GM21825 (cell line): Measurements from ENCODE around the gene MIF4GD.
"Not testable (repeated sequence)": the region's sequence is repeated elsewhere in the genome, so short reads cannot be mapped to it uniquely, and the experiment has no call there.

ENCODE experiments used
- ATAC-seq: cut with Tn5 transposase; IDR thresholded peaks from one replicate; pipeline ENCODE4 v1.9.1; 2021; ENCODE audit warnings: mild to moderate bottlenecking, moderate library complexity; ENCODE audit not compliant: unreplicated experiment

Gene MIF4GD, protein sequence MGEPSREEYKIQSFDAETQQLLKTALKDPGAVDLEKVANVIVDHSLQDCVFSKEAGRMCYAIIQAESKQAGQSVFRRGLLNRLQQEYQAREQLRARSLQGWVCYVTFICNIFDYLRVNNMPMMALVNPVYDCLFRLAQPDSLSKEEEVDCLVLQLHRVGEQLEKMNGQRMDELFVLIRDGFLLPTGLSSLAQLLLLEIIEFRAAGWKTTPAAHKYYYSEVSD

DNA sequence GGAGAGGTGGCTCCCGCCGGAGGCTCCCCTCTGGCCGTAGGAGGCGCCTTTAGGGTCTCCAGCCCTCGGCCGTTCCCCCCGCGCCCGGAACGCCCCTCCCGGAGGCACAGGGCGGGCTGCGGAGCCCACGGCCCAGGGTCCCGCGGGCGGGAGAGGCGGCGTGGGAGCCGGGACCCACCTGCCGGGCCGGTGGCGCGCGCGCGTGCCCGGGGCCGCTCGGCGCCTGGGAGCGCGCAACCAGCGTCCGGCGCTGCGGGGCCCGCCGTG lies at the start of gene MIF4GD:
TSS of gene MIF4GD (minus strand) at position 266 of the 267 bp plus-strand sequence. CDS start 1,036 bp downstream, outside the sequence.
- peak; percentile 18 for ATAC-seq

DNA sequence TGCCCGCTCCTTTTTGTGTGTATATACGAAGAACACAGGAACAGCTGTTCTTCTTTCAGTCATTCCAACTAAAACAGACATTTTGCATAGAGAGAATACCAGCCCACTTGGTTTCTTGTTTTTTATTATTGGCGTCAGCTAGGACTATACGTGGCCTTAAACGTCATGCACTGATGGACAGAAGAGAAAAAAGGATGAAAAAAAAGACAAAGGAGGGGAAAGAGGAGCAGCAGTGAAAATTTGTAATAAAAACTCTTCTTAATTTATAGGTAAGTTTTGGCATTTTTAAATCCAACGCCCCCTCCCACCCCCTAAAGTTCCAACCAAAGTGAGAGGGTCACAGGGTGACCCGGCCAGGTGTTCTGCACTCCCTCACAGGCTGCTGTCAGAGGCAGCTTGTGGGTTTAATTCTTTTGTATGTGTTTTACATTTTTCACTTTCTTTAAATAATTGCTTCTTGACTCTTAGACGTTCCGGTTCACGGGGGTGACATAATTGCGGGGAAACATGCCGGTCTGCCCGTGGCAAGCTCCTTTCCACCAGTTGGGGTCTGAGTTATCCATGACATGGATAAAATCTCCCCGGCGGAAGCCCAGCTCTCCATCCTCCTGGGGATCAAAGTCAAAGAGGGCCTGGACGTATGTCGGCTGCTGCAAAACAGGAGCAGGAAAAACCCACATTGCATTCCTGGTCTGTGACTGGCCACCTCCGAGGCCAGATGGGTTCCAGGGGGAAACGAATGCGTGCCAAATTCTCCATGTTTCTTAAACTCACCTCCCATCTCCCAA lies 49.1 kb upstream of the MIF4GD start:
- ATAC-seq, result peak; percentile 50

DNA sequence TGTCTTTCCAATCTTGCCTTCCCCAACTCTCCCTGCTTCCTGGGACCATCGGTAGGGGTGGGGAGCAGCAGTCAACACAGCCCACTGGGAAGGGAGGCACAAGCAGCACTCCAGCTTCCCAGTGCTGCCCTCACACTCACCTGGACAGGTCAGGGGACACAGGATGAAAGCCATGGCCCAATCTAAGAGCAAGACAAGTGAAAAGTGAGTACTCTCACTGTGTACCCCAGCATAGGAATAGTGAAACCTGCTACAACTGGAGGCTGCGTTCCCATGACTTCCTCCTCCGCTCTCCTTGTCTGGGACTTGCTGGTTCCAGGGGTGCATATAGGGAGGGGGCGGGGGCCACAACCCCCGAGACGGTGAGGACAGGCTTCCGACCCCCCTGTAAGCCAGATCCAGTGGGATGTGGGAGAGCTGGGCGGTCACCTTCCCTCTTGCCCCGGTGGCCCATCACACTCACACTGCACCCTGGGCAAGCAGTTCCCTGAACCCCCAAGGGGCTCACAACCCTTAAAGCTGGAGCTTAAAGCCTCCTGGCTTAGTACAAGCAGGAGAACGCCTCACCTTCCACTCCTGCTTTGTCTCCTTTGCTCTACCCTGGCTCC lies 47.7 kb upstream of the MIF4GD start:
- no peak for ATAC-seq

DNA sequence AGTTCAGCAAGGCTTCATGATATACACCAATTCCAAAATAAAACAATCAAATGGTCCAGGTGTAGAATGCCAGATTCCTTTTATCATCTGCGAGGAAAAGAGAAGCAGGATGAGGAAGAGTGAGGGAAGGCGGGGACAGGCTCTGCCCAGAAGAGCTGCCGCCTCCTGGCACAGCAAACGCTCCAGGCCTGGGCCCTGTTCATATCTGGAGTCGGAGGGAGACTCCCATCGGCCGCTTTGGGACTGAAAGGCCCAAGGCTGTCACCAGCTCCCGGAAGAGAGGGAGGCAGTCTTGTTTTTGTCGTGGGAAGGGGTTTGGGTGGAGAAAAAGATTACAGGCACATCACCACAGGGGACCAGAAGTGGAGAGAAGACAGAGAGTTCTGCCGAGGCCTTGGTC lies 47.2 kb upstream of the MIF4GD start:
- no peak for ATAC-seq

DNA sequence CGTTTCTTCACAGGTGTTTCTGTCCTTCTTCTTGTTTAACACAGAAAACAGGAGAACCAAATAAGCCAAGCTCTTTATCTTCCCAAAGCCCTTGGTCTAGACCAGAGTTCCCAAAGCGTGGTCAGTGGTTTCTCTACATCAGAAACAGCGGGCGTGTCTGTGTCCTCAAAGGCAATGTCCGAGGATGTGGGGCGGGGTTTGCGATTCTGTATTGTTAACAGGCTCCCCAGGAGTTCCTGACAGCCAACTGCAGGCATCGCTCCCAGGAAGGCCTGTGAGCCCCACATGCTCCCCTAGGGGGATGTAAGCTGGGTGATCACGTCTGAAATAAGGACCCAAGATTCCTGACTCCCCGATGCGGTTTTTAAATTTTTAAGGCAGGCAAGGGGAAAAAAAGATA lies 46.6 kb upstream of the MIF4GD start:
- ATAC-seq, result no peak

DNA sequence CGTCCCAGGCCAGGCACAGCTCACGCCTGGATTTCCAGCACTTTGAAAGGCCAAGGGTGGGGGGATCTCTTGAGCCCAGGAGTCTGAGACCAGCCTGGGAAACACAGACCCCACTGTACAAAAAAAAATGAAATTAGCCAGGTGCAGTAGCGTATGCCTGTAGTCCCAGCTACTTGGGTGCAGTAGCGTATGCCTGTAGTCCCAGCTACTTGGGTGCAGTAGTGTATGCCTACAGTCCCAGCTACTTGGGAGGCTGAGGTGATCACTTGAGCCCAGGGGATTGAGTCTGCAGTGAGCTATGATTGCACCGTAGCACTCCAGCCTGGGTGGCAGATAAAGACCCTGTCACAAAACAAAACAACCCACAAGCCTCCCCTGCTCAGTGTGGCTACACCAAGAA lies 45.2 kb upstream of the MIF4GD start:
- no peak for ATAC-seq

DNA sequence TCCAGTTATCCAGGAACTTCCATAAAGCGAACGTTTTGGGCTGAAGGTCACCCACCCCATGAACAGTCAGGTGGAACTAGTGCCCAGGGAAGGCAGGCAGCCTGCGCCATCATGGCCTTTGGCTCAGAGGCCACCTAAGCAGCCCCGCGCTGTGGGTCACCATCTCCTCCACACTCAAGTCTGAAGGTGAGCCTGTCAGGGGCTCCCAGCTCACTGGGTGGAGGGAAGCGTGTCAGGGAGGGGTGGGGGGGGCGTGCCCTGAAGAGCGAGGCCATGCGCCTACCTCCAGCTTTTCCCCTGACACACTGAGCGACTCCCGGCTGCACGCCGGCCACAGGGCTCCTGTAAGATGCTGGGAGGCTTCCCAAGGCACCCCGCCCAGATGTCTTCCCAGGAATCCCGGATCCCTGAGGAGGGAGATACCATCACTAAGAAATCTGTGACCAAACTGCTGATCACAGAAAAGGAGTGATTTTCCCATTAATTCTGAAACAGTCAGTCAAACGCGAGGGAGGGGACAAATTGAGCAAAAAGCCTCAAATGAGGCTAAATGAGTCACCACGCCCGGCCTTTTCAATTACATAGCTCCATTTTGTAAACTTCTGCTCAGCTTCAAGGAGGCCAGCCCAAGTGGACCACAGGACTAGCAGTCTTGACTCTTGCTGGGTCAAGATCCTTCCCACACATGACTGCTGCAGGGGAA lies 44.7 kb upstream of the MIF4GD start:
- ATAC-seq, result no peak

DNA sequence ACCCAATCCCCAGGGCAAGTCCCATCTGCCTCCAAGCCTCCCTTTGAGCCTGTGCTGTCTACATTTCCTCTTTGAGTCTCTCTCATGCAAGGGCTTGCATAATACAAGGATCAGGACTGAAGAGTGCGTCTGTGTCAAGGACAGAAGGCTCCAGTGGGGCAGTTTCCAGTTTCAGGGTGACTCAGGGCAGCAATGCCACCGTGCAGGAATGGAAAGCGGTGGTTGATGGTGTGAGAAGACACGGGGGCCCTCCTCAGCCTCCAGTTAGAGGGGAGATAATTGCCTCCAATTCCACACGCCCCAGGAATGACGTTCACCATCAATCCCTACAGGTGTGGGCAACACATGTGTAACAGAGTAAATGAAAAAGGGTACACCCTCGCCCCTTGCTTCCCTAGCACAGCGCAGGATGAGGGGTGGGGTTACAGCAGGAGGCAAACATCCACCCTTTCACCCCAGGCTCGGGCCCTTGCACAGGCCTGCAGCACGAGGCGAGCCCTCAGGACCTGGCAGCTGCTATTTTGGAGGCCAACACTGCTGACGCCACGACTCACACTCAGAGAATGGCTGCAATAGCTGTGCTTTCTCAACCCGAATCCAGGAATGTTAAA lies 43.0 kb upstream of the MIF4GD start:
- ATAC-seq, result peak; percentile 42

DNA sequence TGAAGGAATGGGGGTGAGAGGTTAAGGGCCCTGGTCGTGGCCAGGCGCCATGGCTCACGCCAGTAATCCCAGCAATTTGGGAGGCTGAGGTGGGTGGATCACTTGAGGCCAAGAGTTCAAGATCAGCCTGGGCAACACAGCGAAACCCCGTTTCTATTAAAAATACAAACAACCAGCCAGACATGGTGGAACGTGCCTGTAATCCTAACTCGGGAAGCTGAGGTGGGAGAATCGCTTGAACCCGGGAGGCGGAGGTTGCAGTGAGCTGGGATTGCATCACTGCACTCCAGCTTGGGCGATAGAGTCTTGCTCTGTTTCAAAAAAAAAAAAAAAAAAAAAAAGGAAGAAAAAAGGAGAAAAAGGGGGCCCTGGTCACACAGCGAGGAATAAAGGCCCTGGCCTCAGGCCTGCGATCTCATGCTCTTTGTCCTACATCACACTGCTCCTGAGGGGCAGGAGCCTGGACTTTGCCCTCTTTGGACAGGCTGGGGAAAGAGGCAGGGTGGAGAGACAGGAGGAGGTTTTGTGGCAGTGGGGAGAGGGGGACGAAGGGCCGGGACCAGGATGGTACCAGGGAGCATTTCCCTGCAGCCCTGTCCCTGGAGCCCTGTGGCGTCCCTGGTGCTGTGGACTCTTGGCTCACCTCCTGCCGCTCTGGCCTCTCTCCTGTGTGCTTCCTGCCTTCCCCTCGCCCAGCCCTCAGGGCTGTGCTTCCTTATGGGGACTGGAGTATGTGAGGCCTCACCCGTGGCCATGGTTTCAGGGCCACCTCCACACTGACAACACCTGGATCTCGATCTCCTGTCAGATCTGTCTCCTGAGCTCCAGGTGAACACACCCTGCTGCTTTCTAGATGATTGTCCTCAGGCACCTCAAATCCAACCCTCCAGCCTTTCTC lies 38.0 kb upstream of the MIF4GD start:
- no peak for ATAC-seq

DNA sequence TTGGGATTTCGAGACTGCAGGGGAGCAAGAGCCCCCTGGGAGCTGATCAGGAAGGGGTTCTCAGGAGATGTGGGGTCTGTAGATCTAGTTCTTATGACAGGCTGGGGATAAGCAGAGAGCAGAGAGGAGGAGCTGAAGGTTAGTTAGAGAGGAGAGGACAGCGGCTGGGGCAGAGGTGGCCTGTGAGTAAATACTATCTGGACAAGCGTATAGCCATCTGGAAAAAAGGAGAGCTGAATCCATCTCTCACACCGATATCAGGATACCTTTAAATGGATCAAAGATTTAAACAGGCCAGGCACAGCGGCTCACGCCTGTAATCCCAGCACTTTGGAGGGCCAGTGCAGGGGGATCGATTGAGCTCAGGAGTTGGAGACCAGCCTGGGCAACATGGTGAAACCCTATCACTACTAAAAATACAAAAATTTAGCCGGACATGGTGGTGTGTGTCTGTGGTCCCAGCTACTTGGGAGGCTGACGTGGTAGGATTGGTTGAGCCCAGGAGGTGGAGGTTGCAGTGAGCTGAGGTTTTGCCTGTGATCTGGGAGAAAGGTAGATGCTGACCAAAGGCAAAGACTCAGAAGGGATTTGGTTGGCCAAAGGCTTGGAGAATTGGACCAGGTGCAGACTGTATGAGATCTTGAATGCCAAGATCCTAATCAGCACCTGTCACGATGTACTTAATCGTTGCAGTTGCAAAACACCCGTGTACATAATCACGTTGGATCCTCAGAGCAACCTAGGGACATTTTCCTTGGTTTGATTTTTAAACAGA lies 37.1 kb upstream of the MIF4GD start:
- ATAC-seq, result no peak

DNA sequence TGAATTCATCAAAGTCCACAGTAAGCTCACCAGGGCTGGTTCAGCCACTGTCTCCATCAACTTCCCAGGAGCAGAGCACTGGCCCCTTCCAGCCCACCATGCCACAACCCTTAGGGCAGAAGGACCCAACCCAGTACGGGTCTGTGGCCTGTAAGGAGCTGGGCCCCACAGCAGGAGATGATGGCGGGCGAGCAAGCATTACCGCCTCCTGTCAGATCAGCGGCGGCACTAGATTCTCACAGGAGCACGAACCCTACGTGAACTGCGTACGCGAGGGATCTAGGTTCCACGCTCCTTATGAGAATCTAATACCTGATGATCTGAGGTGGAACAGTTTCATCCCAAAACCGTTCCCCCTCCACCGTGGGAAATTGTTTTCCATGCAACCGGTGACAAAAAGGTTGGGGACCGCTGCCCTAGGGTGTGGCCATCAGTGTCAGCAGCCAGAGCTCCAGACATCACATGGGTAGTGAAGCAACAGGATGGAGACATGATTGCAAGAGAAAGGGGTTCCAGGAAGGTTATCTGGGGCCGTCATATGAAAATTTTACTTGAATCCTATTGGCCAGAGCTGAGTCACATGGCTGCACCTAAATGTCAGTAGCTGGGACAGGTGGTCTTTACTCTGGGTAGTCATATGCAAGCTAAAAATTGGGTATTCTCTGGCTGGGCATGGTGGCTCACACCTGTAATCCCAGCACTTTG lies 30.6 kb upstream of the MIF4GD start:
- ATAC-seq, result no peak

DNA sequence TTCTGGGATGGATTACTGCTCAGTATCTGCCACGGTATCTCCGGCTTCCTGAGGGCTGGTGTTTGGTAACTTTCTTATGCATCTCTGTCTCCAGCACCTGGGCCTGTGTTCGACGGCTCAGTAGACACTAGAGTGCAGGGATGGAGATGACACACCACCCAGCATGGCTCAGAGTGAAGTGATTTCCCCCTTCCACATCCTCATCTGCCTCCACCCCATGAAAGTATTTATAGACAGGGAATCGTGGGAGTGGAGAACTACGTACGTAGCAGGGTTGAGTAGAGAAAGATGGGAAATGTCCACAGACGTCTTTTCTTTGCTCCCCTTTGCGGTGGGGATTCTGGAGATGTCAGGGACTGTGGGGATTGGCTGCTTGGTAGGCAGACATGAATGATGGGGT lies 30.0 kb upstream of the MIF4GD start:
- ATAC-seq, result no peak

DNA sequence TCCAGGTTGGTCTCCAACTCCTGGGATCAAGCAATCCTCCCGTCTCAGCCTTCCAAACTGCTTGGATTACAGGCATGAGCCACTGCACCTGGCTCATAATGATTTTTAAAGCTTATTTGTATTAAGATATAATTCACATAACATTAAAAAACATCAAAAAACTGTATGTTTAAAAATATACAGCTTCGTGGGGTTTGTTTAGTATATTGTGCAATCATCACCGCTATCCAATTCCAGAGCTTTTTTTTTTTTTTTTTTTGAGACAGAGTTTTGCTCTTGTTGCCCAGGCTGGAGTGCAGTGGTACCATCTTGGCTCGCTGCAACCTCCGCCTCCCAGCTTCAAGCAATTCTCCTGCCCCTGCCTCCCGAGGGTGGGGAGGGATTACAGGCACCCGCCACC lies 29.2 kb upstream of the MIF4GD start:
- ATAC-seq, result no peak

DNA sequence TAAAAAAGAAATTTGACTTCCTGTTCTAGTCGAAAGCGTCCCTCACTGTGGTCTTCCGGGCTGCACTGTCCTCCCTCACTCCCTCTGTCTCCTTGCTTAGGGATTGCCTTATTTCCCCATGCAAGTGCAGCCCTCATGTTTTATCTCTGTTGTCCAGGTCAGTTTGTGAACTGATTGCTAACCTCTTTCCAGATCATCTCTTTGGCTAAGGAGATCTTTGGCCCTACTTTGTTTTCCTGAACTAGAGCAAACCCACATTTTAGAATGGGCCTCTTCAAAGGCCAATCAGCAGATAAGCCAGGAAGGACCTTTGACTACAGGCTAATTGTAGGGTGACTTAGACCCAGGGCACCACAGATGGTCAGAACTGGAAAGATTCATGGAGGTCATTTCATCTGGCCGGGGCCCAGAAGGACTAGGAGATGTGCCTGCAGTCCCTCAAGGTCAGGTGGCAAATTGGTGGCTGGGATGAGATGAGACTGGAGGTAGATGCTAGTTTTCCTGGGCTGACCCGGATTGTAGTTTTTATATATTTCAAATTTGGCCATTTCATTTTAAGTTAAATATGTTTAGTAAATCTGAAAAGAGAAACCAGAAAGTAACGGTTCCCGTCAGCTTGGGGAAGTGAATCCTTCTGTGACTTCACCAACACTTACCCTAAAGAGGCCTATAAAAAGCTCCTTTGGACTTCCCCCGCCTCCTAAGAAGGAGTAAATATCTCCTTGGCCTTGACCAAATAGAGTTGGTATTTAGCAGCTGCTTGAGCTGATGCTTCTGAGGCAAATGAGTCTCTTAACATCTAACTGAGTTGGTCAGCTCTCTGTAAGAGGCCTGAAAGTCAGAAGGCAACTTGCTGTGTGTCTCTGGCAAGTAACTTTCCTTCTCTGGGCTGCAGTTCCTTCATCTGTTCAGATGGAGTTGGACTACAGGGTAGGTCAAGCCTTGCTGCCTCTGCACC lies 24.4 kb upstream of the MIF4GD start:
- ATAC-seq, result peak; percentile 59

DNA sequence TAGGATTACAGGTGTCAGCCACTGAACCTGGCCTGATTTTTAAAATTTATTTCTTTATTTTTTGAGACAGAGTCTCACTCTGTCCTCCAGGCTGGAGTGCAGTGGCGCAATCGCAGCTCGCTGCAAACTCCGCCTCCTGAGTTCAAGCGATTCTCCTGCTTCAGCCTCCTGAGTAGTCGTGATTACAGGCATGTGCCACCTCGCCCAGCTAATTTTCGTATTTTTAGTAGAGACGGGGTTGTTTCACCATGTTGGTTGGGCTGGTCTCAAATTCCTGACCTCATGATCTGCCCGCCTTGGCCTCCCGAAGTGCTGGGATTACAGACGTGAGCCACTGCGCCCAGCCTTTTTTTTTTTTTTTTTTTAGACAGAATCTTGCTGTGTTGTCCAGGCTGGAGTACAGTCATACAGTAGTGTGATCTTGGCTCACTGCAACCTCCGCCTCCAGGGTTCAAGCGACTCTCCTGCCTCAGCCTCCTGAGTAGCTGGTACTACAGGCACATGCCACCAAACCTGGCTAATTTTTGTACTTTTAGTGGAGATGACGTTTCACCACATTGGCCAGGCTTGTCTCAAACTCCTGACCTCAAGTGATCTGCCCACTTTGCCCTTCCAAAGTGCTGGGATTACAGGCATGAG lies 21.9 kb upstream of the MIF4GD start:
- ATAC-seq, result not testable (repeated sequence)

DNA sequence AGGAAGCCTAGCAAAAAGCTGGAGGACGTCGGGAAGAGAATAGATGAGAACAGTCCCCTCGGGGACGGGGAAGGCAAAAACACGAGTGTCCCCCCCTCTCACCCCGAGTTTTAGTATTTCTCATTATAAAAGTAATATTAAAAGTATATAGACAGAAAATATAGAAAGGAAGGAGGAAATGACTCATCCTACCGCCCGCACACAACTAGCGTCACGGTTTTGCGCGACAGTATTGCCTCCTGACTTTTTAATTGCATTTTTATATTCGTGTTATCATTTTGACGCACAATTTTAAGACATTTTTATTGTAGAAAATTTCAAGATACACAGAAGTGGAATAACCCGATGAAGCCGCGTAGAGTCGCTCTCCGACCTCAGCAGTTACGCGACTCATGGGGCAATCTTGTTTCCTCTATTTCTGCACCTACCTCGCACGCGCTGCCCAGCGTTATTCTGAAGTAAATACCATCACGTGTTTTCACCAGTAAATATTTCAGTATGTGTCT lies 18.9 kb upstream of the MIF4GD start:
- ATAC-seq, result peak; percentile 31
